WTC11 (cell line): Measurements from ENCODE around the gene SEMA6B. TPM values are rescaled to one million over a fixed set of nuclear protein-coding genes. Genes with fewer than 3 reads are reported as not detected.

Experiments
- ATAC-seq: fragments of 200-7000 bp; cut with Tn5 transposase; 2 replicates; pipeline ENCODE4 v1.10.0; 2021; ENCODE audit warnings: mild to moderate bottlenecking, moderate library complexity
- CTCF ChIA-PET: fragments of 300-600 bp; sonication (Branson Sonifier 250); formaldehyde crosslinking; loops from one replicate; lab custom pipeline; 2021; ENCODE audit warnings: antibody characterized with exemption; lab: Charles Lee
- POLR2A ChIA-PET: fragments of 350-600 bp; sonication (Branson Sonifier 250); formaldehyde crosslinking; loops from one replicate; lab custom pipeline; 2021; ENCODE audit warnings: antibody characterized with exemption; lab: Charles Lee
- DNase-seq: peaks from one replicate; pipeline ENCODE4 v3.0.0; 2021; ENCODE audit warnings: low spot score
- H3K27ac Mint-ChIP-seq: 2 replicates; pipeline ENCODE4 v1.8.0; 2021; ENCODE audit warnings: mixed read lengths
- H3K27me3 Mint-ChIP-seq: 2 replicates; pipeline ENCODE4 v1.8.0; 2021; ENCODE audit warnings: low read depth, mild to moderate bottlenecking, moderate library complexity, mixed read lengths
- H3K36me3 Mint-ChIP-seq: 2 replicates; pipeline ENCODE4 v1.8.0; 2021; ENCODE audit warnings: mixed read lengths
- H3K4me1 Mint-ChIP-seq: 2 replicates; pipeline ENCODE4 v1.8.0; 2022; ENCODE audit warnings: mixed read lengths
- H3K4me3 Mint-ChIP-seq: 2 replicates; pipeline ENCODE4 v1.8.0; 2021; ENCODE audit warnings: mild to moderate bottlenecking, moderate library complexity, mixed read lengths
- H3K9me3 Mint-ChIP-seq: 2 replicates; pipeline ENCODE4 v1.8.0; 2021; ENCODE audit warnings: mixed read lengths
- ATF1 ChIP-seq: sonication (generic); formaldehyde crosslinking; IDR thresholded peaks from 2 replicates; pipeline ENCODE4 v1.8.1; 2023; ENCODE audit warnings: mild to moderate bottlenecking, moderate library complexity, missing genetic modification reagents
- JUN ChIP-seq: sonication (generic); formaldehyde crosslinking; IDR thresholded peaks from 2 replicates; pipeline ENCODE4 v1.8.0; 2023; ENCODE audit warnings: mild to moderate bottlenecking, missing genetic modification reagents
- KAT7 ChIP-seq: sonication (generic); formaldehyde crosslinking; IDR thresholded peaks from 2 replicates; pipeline ENCODE4 v1.8.1; 2023; ENCODE audit warnings: missing genetic modification reagents, mild to moderate bottlenecking, borderline replicate concordance
- NR1H2 ChIP-seq: sonication (generic); formaldehyde crosslinking; IDR thresholded peaks from 2 replicates; pipeline ENCODE4 v1.9.0; 2021; ENCODE audit warnings: mild to moderate bottlenecking, moderate library complexity, missing genetic modification reagents
- PRRX2 ChIP-seq: fragments of 250-450 bp; sonication (Bioruptor Pico); IDR thresholded peaks from 2 replicates; pipeline ENCODE4 v1.8.0; 2021; ENCODE audit warnings: mild to moderate bottlenecking
- SOX15 ChIP-seq: fragments of 250-450 bp; sonication (Bioruptor Pico); IDR thresholded peaks from 2 replicates; pipeline ENCODE4 v1.9.0; 2021; ENCODE audit warnings: mild to moderate bottlenecking
- TCF7 ChIP-seq: sonication (generic); formaldehyde crosslinking; IDR thresholded peaks from 2 replicates; pipeline ENCODE4 v1.8.0; 2022; ENCODE audit warnings: mild to moderate bottlenecking, low read depth, missing genetic modification reagents, moderate library complexity
- ZNF121 ChIP-seq: sonication (generic); formaldehyde crosslinking; IDR thresholded peaks from 2 replicates; pipeline ENCODE4 v1.8.0; 2023; ENCODE audit warnings: missing genetic modification reagents
- ZNF138 ChIP-seq: sonication (generic); formaldehyde crosslinking; conservative IDR thresholded peaks from 2 replicates; pipeline ENCODE4 v1.8.1; 2022; ENCODE audit warnings: mild to moderate bottlenecking, moderate library complexity, missing genetic modification reagents
- ZNF232 ChIP-seq: sonication (generic); formaldehyde crosslinking; IDR thresholded peaks from 2 replicates; pipeline ENCODE4 v1.8.0; 2022; ENCODE audit warnings: mild to moderate bottlenecking, missing genetic modification reagents
- ZNF317 ChIP-seq: sonication (generic); formaldehyde crosslinking; IDR thresholded peaks from 2 replicates; pipeline ENCODE4 v1.8.1; 2023; ENCODE audit warnings: low read depth, mild to moderate bottlenecking, moderate library complexity, missing genetic modification reagents, borderline replicate concordance
- total RNA-seq: library from RNA; stranded (reverse); gene quantifications from 3 replicates; pipeline ENCODE4 v1.2.3, GENCODE V29; 2021
- TF ChIP-seq, protein P1 (sequence below): fragments of 250-450 bp; sonication (Bioruptor Pico); IDR thresholded peaks from 2 replicates; pipeline ENCODE4 v1.9.0; 2021; ENCODE audit warnings: mild to moderate bottlenecking
- TF ChIP-seq, protein P2 (sequence below): sonication (generic); formaldehyde crosslinking; IDR thresholded peaks from 2 replicates; pipeline ENCODE4 v1.8.1; 2022; ENCODE audit warnings: low read depth, mild to moderate bottlenecking, moderate library complexity, missing genetic modification reagents, borderline replicate concordance
- TF ChIP-seq, protein P3 (sequence below): sonication (generic); formaldehyde crosslinking; IDR thresholded peaks from 2 replicates; pipeline ENCODE4 v1.8.0; 2022; ENCODE audit warnings: missing genetic modification reagents
- TF ChIP-seq, protein P4 (sequence below): sonication (generic); formaldehyde crosslinking; IDR thresholded peaks from 2 replicates; pipeline ENCODE4 v1.8.0; 2023; ENCODE audit warnings: missing genetic modification reagents, mild to moderate bottlenecking, borderline replicate concordance
- TF ChIP-seq, protein P5 (sequence below): sonication (generic); formaldehyde crosslinking; IDR thresholded peaks from 2 replicates; pipeline ENCODE4 v1.8.1; 2022; ENCODE audit warnings: low read depth, missing genetic modification reagents, borderline replicate concordance
- TF ChIP-seq, protein P6 (sequence below): sonication (generic); formaldehyde crosslinking; IDR thresholded peaks from 2 replicates; pipeline ENCODE4 v1.8.0; 2023; ENCODE audit warnings: missing genetic modification reagents
- TF ChIP-seq, protein P7 (sequence below): sonication (generic); formaldehyde crosslinking; IDR thresholded peaks from 2 replicates; pipeline ENCODE4 v1.8.0; 2022; ENCODE audit warnings: mild to moderate bottlenecking, missing genetic modification reagents

Gene SEMA6B
- total RNA-seq, 1 experiment from 2014 or later = 45.1 TPM

DNA sequence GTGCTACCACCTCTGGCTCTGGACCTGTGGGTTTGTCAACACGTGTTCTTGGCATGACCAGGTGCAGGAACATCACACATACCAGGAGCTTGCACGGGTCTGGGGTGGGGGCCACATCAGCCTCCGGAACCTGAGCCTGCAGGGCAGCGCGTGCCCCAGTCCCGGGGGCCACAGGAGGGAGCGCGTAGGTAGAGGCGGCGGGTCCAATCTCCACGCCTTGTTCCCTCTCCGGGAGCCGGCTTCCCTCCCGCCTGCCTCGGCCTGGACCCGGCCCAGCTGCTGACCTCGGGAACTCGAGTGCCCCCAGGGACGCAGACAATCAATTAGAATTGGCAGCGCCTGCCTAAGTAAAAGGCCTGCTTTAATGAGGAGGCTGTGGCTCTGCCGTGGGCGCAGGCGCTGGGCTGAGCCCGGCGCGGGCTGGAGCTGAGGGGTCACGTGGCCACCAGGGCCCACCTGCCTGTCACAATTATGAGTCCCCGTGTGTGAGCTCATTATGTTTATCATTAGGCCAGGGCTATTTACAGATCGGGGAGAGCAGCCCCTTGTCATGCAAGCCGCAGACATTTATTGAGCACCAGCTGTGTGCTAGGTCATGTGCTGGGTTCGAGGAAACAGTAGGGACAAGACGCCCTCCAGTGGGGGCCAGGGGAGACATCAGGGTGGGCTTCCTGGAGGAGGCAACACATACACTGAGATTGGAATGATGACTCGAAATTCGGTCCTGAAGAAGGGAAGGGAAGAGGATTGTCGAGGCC is 47.6 kb upstream of the SEMA6B start (continued):
- TF ChIP-seq, protein P1, sequence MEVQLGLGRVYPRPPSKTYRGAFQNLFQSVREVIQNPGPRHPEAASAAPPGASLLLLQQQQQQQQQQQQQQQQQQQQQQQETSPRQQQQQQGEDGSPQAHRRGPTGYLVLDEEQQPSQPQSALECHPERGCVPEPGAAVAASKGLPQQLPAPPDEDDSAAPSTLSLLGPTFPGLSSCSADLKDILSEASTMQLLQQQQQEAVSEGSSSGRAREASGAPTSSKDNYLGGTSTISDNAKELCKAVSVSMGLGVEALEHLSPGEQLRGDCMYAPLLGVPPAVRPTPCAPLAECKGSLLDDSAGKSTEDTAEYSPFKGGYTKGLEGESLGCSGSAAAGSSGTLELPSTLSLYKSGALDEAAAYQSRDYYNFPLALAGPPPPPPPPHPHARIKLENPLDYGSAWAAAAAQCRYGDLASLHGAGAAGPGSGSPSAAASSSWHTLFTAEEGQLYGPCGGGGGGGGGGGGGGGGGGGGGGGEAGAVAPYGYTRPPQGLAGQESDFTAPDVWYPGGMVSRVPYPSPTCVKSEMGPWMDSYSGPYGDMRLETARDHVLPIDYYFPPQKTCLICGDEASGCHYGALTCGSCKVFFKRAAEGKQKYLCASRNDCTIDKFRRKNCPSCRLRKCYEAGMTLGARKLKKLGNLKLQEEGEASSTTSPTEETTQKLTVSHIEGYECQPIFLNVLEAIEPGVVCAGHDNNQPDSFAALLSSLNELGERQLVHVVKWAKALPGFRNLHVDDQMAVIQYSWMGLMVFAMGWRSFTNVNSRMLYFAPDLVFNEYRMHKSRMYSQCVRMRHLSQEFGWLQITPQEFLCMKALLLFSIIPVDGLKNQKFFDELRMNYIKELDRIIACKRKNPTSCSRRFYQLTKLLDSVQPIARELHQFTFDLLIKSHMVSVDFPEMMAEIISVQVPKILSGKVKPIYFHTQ (CRISPR knock-in tag) = no peak
- TF ChIP-seq ZNF138 (no peak), JUN (CRISPR knock-in tag) (no peak), NR1H2 (no peak), PRRX2 (CRISPR knock-in tag) (no peak), TCF7 (CRISPR knock-in tag) (no peak), ZNF232 (CRISPR knock-in tag) (no peak), ATF1 (CRISPR knock-in tag) (no peak), ZNF317 (CRISPR knock-in tag) (no peak)
- TF ChIP-seq, protein P2, sequence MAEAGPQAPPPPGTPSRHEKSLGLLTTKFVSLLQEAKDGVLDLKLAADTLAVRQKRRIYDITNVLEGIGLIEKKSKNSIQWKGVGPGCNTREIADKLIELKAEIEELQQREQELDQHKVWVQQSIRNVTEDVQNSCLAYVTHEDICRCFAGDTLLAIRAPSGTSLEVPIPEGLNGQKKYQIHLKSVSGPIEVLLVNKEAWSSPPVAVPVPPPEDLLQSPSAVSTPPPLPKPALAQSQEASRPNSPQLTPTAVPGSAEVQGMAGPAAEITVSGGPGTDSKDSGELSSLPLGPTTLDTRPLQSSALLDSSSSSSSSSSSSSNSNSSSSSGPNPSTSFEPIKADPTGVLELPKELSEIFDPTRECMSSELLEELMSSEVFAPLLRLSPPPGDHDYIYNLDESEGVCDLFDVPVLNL (CRISPR knock-in tag) = no peak
- TF ChIP-seq, protein P3, sequence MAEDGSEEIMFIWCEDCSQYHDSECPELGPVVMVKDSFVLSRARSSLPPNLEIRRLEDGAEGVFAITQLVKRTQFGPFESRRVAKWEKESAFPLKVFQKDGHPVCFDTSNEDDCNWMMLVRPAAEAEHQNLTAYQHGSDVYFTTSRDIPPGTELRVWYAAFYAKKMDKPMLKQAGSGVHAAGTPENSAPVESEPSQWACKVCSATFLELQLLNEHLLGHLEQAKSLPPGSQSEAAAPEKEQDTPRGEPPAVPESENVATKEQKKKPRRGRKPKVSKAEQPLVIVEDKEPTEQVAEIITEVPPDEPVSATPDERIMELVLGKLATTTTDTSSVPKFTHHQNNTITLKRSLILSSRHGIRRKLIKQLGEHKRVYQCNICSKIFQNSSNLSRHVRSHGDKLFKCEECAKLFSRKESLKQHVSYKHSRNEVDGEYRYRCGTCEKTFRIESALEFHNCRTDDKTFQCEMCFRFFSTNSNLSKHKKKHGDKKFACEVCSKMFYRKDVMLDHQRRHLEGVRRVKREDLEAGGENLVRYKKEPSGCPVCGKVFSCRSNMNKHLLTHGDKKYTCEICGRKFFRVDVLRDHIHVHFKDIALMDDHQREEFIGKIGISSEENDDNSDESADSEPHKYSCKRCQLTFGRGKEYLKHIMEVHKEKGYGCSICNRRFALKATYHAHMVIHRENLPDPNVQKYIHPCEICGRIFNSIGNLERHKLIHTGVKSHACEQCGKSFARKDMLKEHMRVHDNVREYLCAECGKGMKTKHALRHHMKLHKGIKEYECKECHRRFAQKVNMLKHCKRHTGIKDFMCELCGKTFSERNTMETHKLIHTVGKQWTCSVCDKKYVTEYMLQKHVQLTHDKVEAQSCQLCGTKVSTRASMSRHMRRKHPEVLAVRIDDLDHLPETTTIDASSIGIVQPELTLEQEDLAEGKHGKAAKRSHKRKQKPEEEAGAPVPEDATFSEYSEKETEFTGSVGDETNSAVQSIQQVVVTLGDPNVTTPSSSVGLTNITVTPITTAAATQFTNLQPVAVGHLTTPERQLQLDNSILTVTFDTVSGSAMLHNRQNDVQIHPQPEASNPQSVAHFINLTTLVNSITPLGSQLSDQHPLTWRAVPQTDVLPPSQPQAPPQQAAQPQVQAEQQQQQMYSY (CRISPR knock-in tag) = no peak
- TF ChIP-seq, protein P4, sequence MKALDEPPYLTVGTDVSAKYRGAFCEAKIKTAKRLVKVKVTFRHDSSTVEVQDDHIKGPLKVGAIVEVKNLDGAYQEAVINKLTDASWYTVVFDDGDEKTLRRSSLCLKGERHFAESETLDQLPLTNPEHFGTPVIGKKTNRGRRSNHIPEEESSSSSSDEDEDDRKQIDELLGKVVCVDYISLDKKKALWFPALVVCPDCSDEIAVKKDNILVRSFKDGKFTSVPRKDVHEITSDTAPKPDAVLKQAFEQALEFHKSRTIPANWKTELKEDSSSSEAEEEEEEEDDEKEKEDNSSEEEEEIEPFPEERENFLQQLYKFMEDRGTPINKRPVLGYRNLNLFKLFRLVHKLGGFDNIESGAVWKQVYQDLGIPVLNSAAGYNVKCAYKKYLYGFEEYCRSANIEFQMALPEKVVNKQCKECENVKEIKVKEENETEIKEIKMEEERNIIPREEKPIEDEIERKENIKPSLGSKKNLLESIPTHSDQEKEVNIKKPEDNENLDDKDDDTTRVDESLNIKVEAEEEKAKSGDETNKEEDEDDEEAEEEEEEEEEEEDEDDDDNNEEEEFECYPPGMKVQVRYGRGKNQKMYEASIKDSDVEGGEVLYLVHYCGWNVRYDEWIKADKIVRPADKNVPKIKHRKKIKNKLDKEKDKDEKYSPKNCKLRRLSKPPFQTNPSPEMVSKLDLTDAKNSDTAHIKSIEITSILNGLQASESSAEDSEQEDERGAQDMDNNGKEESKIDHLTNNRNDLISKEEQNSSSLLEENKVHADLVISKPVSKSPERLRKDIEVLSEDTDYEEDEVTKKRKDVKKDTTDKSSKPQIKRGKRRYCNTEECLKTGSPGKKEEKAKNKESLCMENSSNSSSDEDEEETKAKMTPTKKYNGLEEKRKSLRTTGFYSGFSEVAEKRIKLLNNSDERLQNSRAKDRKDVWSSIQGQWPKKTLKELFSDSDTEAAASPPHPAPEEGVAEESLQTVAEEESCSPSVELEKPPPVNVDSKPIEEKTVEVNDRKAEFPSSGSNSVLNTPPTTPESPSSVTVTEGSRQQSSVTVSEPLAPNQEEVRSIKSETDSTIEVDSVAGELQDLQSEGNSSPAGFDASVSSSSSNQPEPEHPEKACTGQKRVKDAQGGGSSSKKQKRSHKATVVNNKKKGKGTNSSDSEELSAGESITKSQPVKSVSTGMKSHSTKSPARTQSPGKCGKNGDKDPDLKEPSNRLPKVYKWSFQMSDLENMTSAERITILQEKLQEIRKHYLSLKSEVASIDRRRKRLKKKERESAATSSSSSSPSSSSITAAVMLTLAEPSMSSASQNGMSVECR = no peak
- TF ChIP-seq, all 79 proteins: peak for 4

DNA sequence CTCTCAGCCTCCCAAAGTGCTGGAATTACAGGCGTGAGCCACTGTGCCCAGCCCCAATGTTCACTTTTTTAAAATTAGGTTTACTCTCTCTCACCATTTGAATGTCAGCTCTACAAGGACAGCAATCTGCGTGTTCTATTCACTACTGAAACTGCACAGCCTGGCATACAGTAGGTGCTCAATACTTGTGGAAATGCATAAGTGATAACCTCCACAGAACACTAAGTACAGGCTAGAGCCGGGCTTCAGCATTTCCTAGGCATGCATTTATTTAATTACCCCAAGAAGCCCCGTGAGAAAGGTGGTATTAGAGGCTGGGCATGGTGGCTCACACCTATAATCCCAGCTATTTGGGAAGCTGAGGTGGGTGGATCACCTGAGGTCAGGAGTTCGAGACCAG is 46.7 kb upstream of the SEMA6B start:
- POLR2A ChIA-PET = no interaction called here
- no peaks in the 10 kb centered on the region for H3K36me3 Mint-ChIP-seq
- H3K9me3 Mint-ChIP-seq = no peaks in the 10 kb centered on the region
- DNase-seq (no peak), ATAC-seq (no peak)
- CTCF ChIA-PET = interaction anchor here (1.4 to 2.7 kb wide), 10 partner anchors 9 to 39 kb away, joined by 4 to 26 read pairs (median 13); no protein-coding TSS in a partner anchor
- no peak overlapping the region for H3K27ac Mint-ChIP-seq
- H3K4me1 Mint-ChIP-seq = peaks cover 15% of the 10 kb centered on the region
- no peak overlapping the region; the same call in 1 of the 2 replicates for H3K4me3 Mint-ChIP-seq
- H3K27me3 Mint-ChIP-seq = peaks cover 29% of the 10 kb centered on the region
- TF ChIP-seq ZNF121 (CRISPR knock-in tag) (no peak), KAT7 (CRISPR knock-in tag) (no peak), SOX15 (CRISPR knock-in tag) (no peak), PRRX2 (CRISPR knock-in tag) (no peak)
- TF ChIP-seq, protein P5, sequence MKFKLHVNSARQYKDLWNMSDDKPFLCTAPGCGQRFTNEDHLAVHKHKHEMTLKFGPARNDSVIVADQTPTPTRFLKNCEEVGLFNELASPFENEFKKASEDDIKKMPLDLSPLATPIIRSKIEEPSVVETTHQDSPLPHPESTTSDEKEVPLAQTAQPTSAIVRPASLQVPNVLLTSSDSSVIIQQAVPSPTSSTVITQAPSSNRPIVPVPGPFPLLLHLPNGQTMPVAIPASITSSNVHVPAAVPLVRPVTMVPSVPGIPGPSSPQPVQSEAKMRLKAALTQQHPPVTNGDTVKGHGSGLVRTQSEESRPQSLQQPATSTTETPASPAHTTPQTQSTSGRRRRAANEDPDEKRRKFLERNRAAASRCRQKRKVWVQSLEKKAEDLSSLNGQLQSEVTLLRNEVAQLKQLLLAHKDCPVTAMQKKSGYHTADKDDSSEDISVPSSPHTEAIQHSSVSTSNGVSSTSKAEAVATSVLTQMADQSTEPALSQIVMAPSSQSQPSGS (CRISPR knock-in tag) = no peak
- TF ChIP-seq, protein P6, sequence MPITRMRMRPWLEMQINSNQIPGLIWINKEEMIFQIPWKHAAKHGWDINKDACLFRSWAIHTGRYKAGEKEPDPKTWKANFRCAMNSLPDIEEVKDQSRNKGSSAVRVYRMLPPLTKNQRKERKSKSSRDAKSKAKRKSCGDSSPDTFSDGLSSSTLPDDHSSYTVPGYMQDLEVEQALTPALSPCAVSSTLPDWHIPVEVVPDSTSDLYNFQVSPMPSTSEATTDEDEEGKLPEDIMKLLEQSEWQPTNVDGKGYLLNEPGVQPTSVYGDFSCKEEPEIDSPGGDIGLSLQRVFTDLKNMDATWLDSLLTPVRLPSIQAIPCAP = no peak
- TF ChIP-seq, protein P7, sequence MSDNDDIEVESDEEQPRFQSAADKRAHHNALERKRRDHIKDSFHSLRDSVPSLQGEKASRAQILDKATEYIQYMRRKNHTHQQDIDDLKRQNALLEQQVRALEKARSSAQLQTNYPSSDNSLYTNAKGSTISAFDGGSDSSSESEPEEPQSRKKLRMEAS (CRISPR knock-in tag) = no peak
- TF ChIP-seq, protein P2 (CRISPR knock-in tag) = no peak
